ENCODE measurements around the gene CYSTM1. TPM values are rescaled to one million over a fixed set of nuclear protein-coding genes. Genes with fewer than 3 reads are reported as not detected.
A peak's percentile ranks its signal among the peaks of the same experiment; 100 is the strongest.
"Not testable (repeated sequence)": the region's sequence is repeated elsewhere in the genome, so short reads cannot be mapped to it uniquely, and the experiment has no call there.

Gene CYSTM1
- total RNA-seq, 1 donor from 2014 or later: 19.7 TPM

GRCh38 chr5:140175367-140176030, 511 bp downstream of the CYSTM1 start:
- no peak for DNase-seq (ENCODE audit: low read depth, low spot score)

- no peak for DNase-seq (ENCODE audit: low read depth, low spot score)
Observed at GRCh38 chr5:140176031-140176387, 1.0 kb downstream of the CYSTM1 start.

GRCh38 chr5:140178086-140178410, 3.1 kb downstream of the CYSTM1 start:
- DNase-seq (ENCODE audit: low read depth, low spot score): no peak

GRCh38 chr5:140178482-140179116, 3.6 kb downstream of the CYSTM1 start:
- no peak for DNase-seq (ENCODE audit: low read depth, low spot score)

DNA sequence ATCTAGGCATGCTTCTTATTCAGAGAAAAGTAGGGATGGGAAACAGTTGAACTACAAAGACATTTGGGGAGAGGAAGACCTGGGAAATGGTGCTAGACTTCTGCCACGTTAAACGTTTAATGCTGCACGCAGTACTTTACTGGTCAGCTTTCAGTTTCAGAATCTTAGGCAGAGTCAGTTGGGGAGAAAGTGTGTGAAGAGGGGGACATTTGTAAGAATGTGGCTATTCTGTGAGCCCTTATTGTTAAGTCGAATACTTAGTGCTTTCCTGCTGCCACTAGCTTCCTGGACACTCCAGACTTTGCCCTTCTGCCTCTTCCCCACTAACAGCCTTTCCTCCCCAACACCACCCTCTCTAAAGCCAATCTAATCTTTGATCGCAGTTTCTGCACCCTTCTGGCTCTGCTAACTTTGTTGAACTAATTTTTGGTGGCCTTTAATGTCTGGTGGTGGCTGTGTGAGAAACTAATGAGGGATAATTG, 6.1 kb downstream of the CYSTM1 start:
- no peak for DNase-seq (ENCODE audit: low read depth, low spot score)

DNA sequence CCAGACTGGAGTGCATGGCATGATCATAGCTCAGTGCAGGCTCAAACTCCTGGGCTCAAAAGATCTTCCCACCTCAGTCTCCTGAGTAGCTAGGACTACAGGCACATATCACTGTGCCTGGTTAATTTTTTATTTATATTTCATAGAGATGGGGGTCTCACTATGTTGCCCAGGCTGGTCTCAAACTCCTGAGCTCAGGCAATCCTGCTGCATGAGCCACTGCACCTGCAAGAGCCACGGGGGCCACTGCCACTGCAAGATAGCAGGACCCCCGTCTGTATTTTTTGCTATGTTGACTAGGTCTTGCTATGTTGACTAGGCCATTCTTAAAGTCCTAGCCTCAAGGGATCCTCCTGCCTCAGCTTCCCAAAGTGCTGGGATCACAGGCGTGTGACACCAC, 6.5 kb downstream of the CYSTM1 start:
- DNase-seq (ENCODE audit: low read depth, low spot score): no peak

DNA sequence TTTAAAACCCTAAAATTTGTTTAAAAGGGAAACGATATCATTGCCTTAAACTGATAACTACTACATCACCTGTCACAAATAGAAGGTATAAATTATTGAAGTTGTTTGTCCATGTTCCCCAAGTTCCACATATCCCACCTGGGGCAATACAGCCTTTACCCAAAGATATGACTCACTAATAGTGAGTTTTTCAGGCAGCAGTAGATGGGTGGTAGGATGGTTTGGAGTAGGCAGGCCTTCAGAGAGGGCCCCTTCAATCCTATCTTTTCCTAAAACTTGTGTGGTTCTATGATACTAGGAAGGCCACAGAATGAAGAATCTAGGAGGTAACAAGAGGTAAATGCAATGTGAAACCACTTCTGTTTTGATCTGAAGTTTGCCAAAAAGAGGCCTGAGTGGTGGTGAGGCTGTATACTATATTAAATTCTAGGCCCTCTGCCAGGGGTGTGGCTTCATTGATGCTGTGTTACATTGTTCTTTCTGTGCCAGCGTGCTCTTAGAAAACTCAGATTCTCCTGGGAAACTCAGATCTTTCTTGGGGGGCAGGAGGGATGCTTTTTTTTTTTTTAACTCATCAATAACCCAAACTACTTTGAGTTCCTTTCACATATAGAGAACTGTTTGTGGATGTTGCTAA, 7.2 kb downstream of the CYSTM1 start:
- DNase-seq (ENCODE audit: low read depth, low spot score): no peak

GRCh38 chr5:140182803-140183367, 7.9 kb downstream of the CYSTM1 start:
- DNase-seq (ENCODE audit: low read depth, low spot score): no peak

DNA sequence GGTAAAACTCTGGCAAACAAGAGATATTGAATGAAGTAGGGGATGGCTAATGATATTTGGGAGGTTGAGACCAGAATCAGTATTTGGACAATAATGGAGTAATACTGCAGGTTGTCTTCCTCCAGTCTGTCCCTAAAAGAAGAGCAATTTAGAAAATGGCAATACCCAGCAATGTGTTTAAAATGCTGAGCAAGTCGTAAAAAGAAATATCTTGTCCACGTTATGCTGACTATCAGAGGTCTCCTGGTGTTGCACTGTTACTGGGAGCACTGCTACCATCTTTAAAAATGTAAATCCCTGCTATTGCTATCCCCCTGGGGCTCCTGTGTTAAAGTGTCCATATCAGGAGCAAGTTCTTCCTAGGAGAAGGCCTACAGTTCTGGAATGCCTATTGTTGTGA, 10.4 kb downstream of the CYSTM1 start:
- DNase-seq (ENCODE audit: low read depth, low spot score): no peak

DNA sequence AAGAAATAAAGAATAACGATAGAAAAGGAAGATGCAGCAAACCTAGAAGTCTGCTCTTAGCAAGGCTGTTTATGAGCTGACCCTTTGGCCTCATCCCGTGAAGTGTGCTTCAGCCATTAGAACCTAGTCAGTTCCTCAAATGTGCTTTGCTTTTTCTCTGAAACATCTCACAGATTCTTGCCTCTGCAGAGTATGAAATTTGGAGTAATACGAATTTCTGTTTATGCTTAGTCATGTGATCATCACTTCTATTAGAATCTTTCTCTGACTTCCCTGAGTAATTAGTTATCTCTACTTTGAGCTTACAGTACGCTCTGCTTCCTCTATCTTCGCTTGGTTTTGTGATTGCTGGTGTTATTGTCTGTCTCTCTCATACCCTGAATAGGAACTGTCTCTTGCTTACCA, 11.3 kb downstream of the CYSTM1 start:
- DNase-seq (ENCODE audit: low read depth, low spot score): no peak

DNA sequence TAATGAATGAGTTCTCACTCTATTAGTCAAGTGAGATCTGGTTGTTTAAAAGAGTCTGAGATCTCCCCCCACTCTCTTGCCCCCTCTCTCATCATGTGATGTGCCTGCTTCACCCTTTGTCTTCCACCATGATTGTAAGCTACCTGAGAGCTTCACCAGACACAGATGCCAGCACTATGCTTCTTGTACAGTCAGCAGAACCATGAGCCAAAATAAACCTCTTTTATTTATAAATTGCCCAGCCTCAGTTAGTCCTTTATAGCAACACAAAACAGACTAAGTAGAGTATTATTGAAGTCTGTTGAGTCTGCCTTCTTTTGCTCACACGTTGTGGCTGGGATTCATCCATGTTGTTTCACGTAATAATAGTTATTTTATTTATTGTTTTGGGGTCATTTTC, 14.3 kb downstream of the CYSTM1 start:
- DNase-seq (ENCODE audit: low read depth, low spot score): no peak

DNA sequence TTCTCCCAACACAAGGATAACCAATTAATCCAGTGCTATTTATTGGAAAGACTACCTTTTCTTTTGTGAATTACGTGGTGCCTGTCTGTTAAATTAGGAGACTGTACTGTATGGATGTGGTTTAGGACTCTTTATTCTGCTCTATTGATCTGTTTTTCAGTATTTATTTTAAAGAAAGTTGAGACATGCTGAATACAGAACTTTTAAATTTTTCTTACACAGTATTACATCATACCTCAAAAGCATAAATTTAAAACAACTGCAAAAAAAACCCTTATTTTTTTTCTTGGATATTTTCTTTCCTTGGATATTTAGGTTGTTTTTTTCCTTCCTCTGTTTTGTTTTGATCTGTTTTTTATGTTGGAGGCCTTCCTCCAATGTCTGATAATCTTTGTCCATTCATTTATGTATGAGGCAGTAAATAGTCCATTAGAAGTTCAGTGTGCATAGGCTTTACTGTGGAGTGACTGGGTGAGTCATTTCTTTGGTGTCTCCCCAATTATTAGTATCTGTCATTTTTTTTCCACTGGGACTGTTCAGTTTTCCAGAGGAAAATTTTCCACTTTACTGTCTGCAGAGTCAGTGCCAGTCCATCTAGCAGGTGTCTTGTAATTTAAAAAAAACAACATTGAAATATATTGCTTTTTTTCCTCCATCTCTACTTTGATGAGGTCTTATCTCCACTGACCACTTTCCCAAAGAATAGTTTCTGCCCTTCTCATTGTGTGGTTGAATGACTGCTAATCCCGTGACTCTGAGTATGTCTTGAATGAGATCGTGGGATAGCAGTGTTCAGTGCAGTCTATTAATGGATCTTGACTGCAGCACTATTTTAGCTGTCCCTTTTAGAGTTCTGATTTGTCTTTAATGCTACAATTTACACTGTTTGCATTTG, 15.2 kb downstream of the CYSTM1 start:
- DNase-seq (ENCODE audit: low read depth, low spot score): peak; percentile 43

- no peak for DNase-seq (ENCODE audit: low read depth, low spot score)
Observed at GRCh38 chr5:140190872-140191218, 15.9 kb downstream of the CYSTM1 start.

DNA sequence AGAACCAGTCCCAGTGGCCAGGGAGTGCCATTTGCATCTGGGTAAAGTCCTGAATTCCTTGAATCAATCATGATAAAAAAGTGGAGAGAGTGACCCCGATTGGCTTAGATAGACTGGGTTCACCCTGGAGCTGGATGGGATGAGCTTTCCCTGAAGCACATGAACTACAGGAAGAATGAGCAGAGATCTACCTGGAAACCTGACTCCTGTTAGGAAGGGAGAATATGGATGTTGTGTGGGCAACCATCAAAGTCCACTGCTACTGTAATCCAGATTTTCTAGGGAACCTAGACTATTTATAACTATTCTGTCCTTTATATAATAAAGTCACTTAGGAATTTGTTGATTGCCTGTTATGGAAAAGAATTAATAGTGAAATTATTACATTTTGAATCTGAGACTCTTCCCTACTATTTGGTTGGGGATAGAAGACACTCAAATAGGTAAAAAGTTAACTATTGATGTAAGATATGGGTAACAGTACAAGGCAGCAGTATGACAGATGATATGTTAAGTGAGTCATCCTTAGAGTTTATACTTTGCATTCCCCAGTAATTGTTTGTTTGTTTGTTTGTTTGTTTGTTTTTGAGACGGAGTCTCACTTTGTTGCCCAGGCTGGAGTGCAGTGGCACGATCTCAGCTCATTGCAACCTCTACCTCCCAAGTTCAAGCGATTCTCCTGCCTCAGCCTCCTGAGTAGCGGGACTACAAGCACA, 17.9 kb downstream of the CYSTM1 start:
- no peak for DNase-seq (ENCODE audit: low read depth, low spot score)

GRCh38 chr5:140194662-140195061, 19.7 kb downstream of the CYSTM1 start:
- DNase-seq (ENCODE audit: low read depth, low spot score): no peak

DNA sequence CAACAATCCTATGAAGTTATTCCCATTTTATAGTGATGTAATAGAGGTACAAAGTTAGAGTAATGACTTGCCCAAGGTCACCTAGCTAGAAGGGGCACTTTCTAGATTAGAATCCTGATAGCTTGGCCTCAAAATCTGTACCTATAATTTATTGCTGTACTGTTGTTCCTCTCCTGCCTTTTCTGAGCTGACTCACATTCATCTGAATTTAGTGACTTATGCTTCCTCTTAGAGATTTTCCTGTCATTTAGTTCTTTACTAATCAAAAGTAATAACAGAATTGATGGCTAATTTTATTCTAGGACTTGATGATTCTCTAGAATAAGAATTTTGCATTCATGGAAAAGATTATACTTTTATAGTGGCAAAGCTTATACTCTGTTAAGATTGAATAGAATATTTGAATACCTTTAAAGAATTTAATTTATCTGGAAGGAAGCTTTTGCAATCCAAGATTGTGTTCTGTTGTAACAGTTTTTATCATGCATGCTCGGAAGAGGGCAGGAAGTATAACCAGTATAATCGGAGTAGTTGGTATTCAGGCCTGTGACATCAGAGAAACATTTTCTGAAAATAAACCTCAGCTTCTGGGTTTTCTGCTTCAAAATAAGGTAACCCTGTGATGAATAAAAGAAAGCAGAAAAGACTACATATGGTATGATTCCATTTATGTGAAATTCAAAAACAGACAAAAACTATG, 21.3 kb downstream of the CYSTM1 start:
- DNase-seq (ENCODE audit: low read depth, low spot score): no peak

GRCh38 chr5:140197023-140197422, 22.0 kb downstream of the CYSTM1 start:
- DNase-seq (ENCODE audit: low read depth, low spot score): no peak

DNA sequence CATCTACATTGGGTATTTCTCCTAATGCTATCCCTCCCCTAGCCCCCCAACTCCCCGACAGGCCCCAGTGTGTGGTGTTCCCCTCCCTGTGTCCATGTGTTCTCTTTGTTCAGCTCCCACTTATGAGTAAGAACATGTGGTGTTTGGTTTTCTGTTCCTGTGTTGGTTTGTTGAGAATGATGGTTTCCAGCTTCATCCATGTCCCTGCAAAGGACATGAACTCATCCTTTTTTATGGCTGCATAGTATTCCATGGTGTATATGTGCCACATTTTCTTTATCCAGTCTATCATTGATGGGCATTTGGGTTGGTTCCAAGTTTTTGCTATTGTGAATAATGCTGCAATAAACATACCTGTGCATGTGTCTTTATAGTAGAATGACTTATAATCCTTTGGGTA, 23.9 kb downstream of the CYSTM1 start:
- not testable (repeated sequence) for DNase-seq (ENCODE audit: low read depth, low spot score)

DNA sequence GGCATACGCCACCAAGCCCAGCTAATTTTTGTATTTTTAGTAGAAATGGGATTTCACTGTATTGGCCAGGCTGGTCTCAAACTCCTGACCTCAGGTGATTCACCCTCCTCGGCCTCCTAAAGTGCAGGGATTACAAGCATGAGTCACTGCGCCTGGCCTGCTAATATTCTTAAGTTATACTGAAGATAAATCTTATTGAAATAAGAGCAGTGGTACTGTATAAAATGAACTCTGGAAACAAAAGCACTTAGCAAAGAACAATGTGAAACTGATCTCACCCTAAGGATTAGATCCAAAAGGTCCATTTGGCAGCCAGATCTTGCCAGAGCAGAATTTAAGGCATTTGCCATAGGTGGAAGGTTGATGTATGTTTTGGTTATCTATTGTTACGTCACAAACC, 27.1 kb downstream of the CYSTM1 start:
- DNase-seq (ENCODE audit: low read depth, low spot score): no peak

- no peak for DNase-seq (ENCODE audit: low read depth, low spot score)
Observed at GRCh38 chr5:140202610-140203009, 27.6 kb downstream of the CYSTM1 start.

Data from pulmonary artery endothelial cell (primary cell).